ENCODE data around the gene TXNRD1.

DNA sequence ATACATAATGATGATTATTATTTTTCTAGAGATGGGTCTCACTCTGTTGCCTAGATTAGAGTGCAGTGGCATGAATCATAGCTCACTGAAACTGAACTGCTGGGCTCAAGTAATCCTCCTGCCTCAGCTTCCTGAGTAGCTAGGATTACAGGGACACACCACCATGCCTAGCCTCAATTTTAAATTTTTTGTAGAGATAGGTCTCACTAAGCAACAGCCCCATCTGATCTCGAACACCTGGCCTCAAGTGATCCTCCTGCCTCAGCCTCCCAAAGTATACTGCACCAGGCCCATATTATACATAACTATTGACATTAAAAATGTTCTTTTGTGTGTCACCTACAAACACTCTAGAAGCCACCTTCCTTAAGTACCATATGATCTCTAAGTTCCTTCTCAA is 3.4 kb downstream of the TXNRD1 start:
- TF ChIP-seq, protein P1, sequence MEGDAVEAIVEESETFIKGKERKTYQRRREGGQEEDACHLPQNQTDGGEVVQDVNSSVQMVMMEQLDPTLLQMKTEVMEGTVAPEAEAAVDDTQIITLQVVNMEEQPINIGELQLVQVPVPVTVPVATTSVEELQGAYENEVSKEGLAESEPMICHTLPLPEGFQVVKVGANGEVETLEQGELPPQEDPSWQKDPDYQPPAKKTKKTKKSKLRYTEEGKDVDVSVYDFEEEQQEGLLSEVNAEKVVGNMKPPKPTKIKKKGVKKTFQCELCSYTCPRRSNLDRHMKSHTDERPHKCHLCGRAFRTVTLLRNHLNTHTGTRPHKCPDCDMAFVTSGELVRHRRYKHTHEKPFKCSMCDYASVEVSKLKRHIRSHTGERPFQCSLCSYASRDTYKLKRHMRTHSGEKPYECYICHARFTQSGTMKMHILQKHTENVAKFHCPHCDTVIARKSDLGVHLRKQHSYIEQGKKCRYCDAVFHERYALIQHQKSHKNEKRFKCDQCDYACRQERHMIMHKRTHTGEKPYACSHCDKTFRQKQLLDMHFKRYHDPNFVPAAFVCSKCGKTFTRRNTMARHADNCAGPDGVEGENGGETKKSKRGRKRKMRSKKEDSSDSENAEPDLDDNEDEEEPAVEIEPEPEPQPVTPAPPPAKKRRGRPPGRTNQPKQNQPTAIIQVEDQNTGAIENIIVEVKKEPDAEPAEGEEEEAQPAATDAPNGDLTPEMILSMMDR (IDR thresholded peaks at IDR 0.05) = no peak
- TF ChIP-seq POLR2A (IDR thresholded peaks at IDR 0.05) = no peak

Data from lower leg skin (tissue), 3 donors.